ENCODE data around the gene LOXL1. TPM values are rescaled to one million over a fixed set of nuclear protein-coding genes. Genes with fewer than 3 reads are reported as not detected.

Gene LOXL1
- total RNA-seq, 1 donor from 2014 or later = 5.3 TPM

DNA sequence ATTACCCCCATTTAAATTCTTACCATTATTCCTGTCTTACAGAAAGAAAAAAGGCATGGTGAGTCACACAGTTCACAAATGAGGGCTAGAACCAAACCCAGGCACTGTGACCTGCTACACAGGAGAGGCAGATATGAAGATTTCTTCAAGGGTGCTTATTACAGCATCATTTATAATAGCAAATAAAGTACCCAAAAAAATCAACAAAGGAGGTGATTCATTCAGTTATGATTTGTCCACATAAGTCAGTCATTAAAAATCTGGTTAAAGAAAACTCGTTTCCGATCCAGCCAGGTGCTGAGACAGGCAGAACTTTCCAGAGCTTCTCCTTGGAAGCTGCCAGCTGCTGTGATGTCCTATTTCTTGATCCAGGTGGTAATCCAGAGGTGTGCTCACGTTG, 7.5 kb upstream of the LOXL1 start:
- FAIRE-seq (peak; percentile 7), DNase-seq (ENCODE audit: low read depth) (peak; percentile 51)
- no peak overlapping the region for H3K4me3 ChIP-seq (ENCODE audit: low read depth, low read length)
- no peaks in the 10 kb centered on the region for H3K27me3 ChIP-seq (ENCODE audit: control insufficient read depth, insufficient read depth, low read length)
- no peaks in the 10 kb centered on the region for H3K36me3 ChIP-seq (ENCODE audit: control insufficient read depth, insufficient read depth, low read length)
- TF ChIP-seq CTCF (IDR thresholded peaks at IDR 0.05; ENCODE audit: insufficient read depth, low read length, severe bottlenecking) = no peak

DNA sequence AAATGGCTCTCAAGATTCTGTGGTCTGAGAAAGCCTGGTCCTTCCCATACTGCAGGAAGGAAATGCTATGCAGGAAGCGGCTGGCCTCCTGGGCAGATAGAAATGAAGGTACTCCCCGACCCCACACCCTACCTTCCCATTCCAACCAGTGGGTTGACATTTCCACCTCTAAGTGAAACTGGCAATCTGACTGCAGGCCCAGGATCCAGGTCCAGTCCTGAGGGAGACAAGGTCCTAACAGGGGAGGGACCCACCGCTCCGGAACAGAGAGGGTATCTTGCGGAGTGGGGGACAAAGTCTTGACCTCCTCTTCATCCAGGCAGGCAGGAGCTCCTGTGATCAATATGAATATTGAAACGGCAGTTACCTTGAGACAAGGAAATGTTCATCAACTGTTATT, 6.6 kb upstream of the LOXL1 start:
- Histone ChIP-seq H3K27me3 (ENCODE audit: control insufficient read depth, insufficient read depth, low read length) (no peaks in the 10 kb centered on the region), H3K36me3 (ENCODE audit: control insufficient read depth, insufficient read depth, low read length) (no peaks in the 10 kb centered on the region)
- FAIRE-seq = no peak

DNA sequence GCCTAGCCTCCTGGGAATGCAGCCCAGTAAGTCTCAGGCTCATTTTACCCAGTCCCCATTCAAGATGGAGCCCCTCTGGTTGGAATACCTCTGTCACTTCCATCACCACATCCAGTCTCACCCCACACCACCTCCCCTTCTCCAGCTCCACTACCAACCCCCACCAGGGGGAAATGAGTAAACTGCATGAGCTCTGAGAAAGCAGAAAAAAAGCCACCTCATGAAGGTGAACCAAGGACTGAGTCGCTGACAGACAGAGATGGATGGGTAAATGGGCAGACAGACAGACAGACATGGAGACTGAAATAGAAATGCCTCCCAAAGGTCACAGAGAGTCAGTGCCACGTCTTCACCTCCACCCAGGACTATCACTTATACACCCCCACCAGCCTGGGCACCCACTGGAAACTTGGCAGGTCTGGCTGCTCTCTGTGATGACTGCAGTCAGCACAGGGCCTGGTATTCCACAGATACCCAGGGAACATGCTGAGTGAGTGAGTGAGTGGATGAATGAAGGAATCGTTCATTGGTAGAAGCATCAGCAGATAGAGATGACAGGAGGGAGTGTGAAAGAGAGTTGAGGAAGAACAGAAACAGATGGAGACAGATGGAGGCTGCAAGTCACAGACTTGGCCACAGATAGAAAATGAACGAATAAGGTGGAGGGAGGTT, 4.9 kb upstream of the LOXL1 start:
- H3K36me3 ChIP-seq (ENCODE audit: control insufficient read depth, insufficient read depth, low read length) = no peaks in the 10 kb centered on the region
- DNase-seq (ENCODE audit: low read depth) (no peak), FAIRE-seq (peak; percentile 40)
- no peak overlapping the region for H3K4me3 ChIP-seq (ENCODE audit: low read depth, low read length)
- TF ChIP-seq CTCF (IDR thresholded peaks at IDR 0.05; ENCODE audit: insufficient read depth, low read length, severe bottlenecking) = no peak
- no peaks in the 10 kb centered on the region for H3K27me3 ChIP-seq (ENCODE audit: control insufficient read depth, insufficient read depth, low read length)

More for the DNA sequence above, 6.6 kb upstream of the LOXL1 start:
- TF ChIP-seq CTCF (IDR thresholded peaks at IDR 0.05; ENCODE audit: insufficient read depth, low read length, severe bottlenecking) = no peak
- no peak overlapping the region for H3K4me3 ChIP-seq (ENCODE audit: low read depth, low read length)
- DNase-seq (ENCODE audit: low read depth) = no peak

DNA sequence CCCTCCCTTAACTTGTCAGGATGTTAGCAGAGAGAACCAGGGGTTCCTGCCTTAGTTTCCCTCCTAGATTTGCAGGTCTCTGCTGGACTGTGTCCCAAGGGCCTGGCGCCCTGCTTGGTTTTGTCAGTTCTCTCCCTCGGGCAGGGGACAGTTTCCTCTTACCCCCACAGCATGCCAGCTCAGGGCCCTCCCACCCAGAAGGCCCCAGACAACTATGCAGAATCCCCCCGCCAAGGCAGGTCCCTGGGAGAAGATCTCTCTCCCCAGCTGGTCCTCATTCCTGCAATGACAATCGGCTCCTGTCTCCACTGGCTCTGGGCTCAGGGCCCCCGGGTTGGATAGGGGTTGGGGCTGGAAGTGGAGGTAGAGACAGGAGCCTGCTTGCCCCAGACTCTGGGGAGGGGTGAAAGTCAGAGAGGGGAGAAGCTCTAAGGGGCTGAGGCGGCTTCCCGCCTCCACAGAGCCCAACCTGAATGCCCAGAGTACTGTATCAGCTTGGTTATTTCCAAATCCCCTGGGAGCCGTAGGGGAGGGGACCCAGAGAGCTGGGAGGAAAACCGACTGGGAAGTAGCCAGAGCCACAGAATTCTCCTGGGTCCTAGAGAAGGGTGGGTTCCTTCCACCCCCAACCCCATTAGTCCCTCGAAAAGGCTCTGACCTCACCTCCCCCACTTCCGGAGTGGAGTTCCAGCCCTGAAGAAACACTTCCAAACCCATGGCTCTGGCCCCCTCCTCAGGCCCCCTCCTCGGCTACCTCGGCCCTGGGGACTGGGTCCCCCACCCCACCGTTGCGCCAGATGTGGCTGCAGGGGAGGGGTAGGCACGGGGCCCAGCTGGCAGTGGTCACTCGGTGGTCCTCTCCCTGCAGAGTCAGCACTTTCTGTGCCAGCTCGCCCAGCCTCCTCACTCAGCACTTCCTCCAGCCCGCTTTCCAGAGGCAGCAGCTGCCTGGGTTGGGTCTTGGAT, 3.8 kb upstream of the LOXL1 start:
- Histone ChIP-seq H3K27me3 (ENCODE audit: control insufficient read depth, insufficient read depth, low read length) (no peaks in the 10 kb centered on the region), H3K36me3 (ENCODE audit: control insufficient read depth, insufficient read depth, low read length) (no peaks in the 10 kb centered on the region), H3K4me3 (ENCODE audit: low read depth, low read length) (no peak overlapping the region)
- no peak for TF ChIP-seq CTCF (IDR thresholded peaks at IDR 0.05; ENCODE audit: insufficient read depth, low read length, severe bottlenecking)
- DNase-seq (ENCODE audit: low read depth) = no peak
- FAIRE-seq = peak; percentile 13

- Histone ChIP-seq H3K36me3 (ENCODE audit: control insufficient read depth, insufficient read depth, low read length) (no peaks in the 10 kb centered on the region), H3K4me3 (ENCODE audit: low read depth, low read length) (no peak overlapping the region), H3K27me3 (ENCODE audit: control insufficient read depth, insufficient read depth, low read length) (no peaks in the 10 kb centered on the region)
- no peak for FAIRE-seq
- TF ChIP-seq CTCF (IDR thresholded peaks at IDR 0.05; ENCODE audit: insufficient read depth, low read length, severe bottlenecking) = no peak
- DNase-seq (ENCODE audit: low read depth) = no peak
These were observed 3.1 kb upstream of the LOXL1 start for GRCh38 chr15:73923156-73923487.
